Trophoblast cell (in vitro differentiated cells and primary cell): Measurements from ENCODE around the gene IGBP1.
A peak's percentile ranks its signal among the peaks of the same experiment; 100 is the strongest.

Source experiments
- DNase-seq, 2 donors: peaks; one replicate each; pipeline ENCODE4 v3.0.0-alpha.2; 2016
- H2AFZ ChIP-seq: 2 replicates; pipeline ENCODE4 v1.6.1; 2013; ENCODE audit warnings: low read length, moderate library complexity, mild to moderate bottlenecking; ENCODE audit not compliant: insufficient read depth, poor library complexity
- H2AK5ac ChIP-seq: 2 replicates; pipeline ENCODE4 v1.6.1; 2013; ENCODE audit warnings: mild to moderate bottlenecking, low read length
- H2BK120ac ChIP-seq: 2 replicates; pipeline ENCODE4 v1.6.1; 2013; ENCODE audit warnings: low read length, mild to moderate bottlenecking, moderate library complexity; ENCODE audit not compliant: insufficient read depth, poor library complexity
- H2BK12ac ChIP-seq: 2 replicates; pipeline ENCODE4 v1.6.1; 2013; ENCODE audit warnings: mild to moderate bottlenecking, low read length, moderate library complexity
- H2BK5ac ChIP-seq: 2 replicates; pipeline ENCODE4 v1.6.1; 2013; ENCODE audit warnings: low read length, low read depth, moderate library complexity, mild to moderate bottlenecking; ENCODE audit not compliant: poor library complexity
- H3K14ac ChIP-seq: 2 replicates; pipeline ENCODE4 v1.6.1; 2013; ENCODE audit warnings: mild to moderate bottlenecking, low read length
- H3K18ac ChIP-seq: 2 replicates; pipeline ENCODE4 v1.6.1; 2013; ENCODE audit warnings: mild to moderate bottlenecking, low read length
- H3K23ac ChIP-seq: 2 replicates; pipeline ENCODE4 v1.6.1; 2013; ENCODE audit warnings: low read length
- H3K27ac ChIP-seq: 2 replicates; pipeline ENCODE4 v1.5.1; 2013; ENCODE audit warnings: low read depth, mild to moderate bottlenecking, inconsistent platforms, low read length, moderate library complexity
- H3K27me3 ChIP-seq: 2 replicates; pipeline ENCODE4 v1.6.1; 2013; ENCODE audit warnings: inconsistent platforms, mild to moderate bottlenecking, low read length, moderate library complexity; ENCODE audit not compliant: insufficient read depth
- H3K36me3 ChIP-seq, 2 experiments: 1 replicate in 1 of 2; 2 replicates in 1 of 2; pipeline ENCODE4 v1.6.1; 2013; ENCODE audit warnings: low read length in 2 of 2, mild to moderate bottlenecking in 2 of 2, moderate library complexity in 1 of 2; ENCODE audit not compliant: insufficient read depth in 2 of 2, control insufficient read depth in 1 of 2
- H3K4ac ChIP-seq: 2 replicates; pipeline ENCODE4 v1.6.1; 2013; ENCODE audit warnings: low read depth, mild to moderate bottlenecking, low read length, moderate library complexity
- H3K4me1 ChIP-seq, 2 experiments: 1 replicate in 1 of 2; 2 replicates in 1 of 2; pipeline ENCODE4 v1.6.1; 2013; ENCODE audit warnings: low read length in 2 of 2, mild to moderate bottlenecking in 2 of 2, moderate library complexity in 1 of 2; ENCODE audit not compliant: insufficient read depth in 2 of 2, control insufficient read depth in 1 of 2
- H3K4me2 ChIP-seq: 2 replicates; pipeline ENCODE4 v1.6.1; 2013; ENCODE audit warnings: inconsistent platforms, mild to moderate bottlenecking, low read length, moderate library complexity
- H3K4me3 ChIP-seq: 2 replicates; pipeline ENCODE4 v1.5.1; 2013; ENCODE audit warnings: mild to moderate bottlenecking, low read depth, low read length, inconsistent platforms
- H3K79me1 ChIP-seq: one replicate; pipeline ENCODE4 v1.6.1; 2013; ENCODE audit warnings: low read length
- H3K79me2 ChIP-seq: 2 replicates; pipeline ENCODE4 v1.6.1; 2013; ENCODE audit warnings: low read length, mild to moderate bottlenecking; ENCODE audit not compliant: control insufficient read depth, insufficient read depth, poor library complexity
- H3K9ac ChIP-seq: 2 replicates; pipeline ENCODE4 v1.6.1; 2013; ENCODE audit warnings: mild to moderate bottlenecking, low read length
- H3K9me3 ChIP-seq: 2 replicates; pipeline ENCODE4 v1.6.1; 2013; ENCODE audit warnings: low read depth, mild to moderate bottlenecking, control low read depth, inconsistent platforms, low read length; ENCODE audit not compliant: insufficient read depth
- H4K12ac ChIP-seq: 2 replicates; pipeline ENCODE4 v1.6.1; 2013; ENCODE audit warnings: low read depth, mild to moderate bottlenecking, low read length, moderate library complexity
- H4K8ac ChIP-seq: 2 replicates; pipeline ENCODE4 v1.6.1; 2013; ENCODE audit warnings: low read depth, mild to moderate bottlenecking, low read length, moderate library complexity
- H4K91ac ChIP-seq: one replicate; pipeline ENCODE4 v1.6.1; 2013; ENCODE audit warnings: low read depth, mild to moderate bottlenecking, low read length, moderate library complexity
- WGBS: extraction: QIAGEN DNeasy Blood & Tissue Kit; methylation state at CpG from one replicate; pipeline ENCODE4 v1.1.7; 2013; ENCODE audit warnings: missing lambda C conversion rate; ENCODE audit not compliant: insufficient read length, insufficient coverage; ENCODE audit errors: extremely low coverage; 5-methylcytosine and 5-hydroxymethylcytosine counted together

The IGBP1 gene

DNA sequence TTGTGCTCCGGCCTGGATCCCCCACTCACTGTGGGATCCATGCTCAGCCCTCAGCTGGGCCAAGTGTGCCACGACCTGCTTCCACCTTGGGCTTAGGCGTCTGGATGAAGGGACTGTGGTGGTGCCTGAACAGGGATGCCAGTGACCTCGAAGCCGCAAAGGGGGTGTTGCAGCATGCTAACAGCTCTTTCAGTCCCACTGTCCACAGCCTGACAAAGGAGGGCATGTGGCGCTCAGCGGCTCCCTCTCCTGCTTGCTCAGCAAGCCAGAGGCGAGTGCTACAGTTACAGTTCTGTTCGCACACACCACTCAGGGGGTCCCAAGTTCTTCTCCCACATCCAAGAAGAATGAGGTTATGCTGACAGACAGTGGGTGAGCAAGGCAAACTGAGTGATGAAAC, 5.2 kb upstream of the IGBP1 start:
- no peak overlapping the region for H2BK120ac ChIP-seq
- H3K27ac ChIP-seq: no peak overlapping the region
- H3K27me3 ChIP-seq: no peaks in the 10 kb centered on the region
- no peak for DNase-seq
- no peaks in the 10 kb centered on the region for H3K79me1 ChIP-seq
- H3K4me1 ChIP-seq: no peaks in the 10 kb centered on the region
- no peak overlapping the region for H4K12ac ChIP-seq
- no peak overlapping the region for H3K23ac ChIP-seq
- no peak overlapping the region for H3K14ac ChIP-seq
- no peak overlapping the region for H2BK5ac ChIP-seq
- WGBS: no CpG with 5 or more reads among the region's 9 CpGs
- no peak overlapping the region for H2BK12ac ChIP-seq
- H3K4me2 ChIP-seq: no peak overlapping the region
- H3K4me3 ChIP-seq: no peak overlapping the region
- no peak overlapping the region for H4K91ac ChIP-seq
- H3K4ac ChIP-seq: no peak overlapping the region
- H3K36me3 ChIP-seq: no peaks in the 10 kb centered on the region
- H2AK5ac ChIP-seq: no peak overlapping the region
- no peaks in the 10 kb centered on the region for H3K79me2 ChIP-seq
- no peak overlapping the region for H2AFZ ChIP-seq
- no peaks in the 10 kb centered on the region for H3K9me3 ChIP-seq
- H3K18ac ChIP-seq: no peak overlapping the region
- H4K8ac ChIP-seq: no peak overlapping the region
- no peak overlapping the region for H3K9ac ChIP-seq

DNA sequence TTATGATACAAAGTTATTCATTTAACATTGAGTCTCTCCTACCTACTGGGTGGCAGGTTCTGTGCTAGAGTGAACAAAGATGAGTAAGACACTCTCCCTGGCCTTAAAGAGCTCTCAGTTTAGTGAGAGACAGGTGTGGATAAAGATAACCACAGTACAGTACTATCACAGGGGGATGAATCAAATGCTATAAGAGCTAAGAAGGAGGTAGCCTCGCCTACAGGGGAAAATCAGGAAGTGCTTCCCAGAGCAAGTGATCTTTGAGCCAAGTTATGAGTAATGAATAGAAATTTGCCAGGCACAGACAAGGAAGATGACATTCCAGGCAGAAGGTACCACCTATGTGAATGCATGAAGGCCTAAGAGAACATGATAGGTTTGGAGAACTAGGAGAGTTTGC, 3.4 kb upstream of the IGBP1 start:
- H3K79me1 ChIP-seq: no peaks in the 10 kb centered on the region

DNA sequence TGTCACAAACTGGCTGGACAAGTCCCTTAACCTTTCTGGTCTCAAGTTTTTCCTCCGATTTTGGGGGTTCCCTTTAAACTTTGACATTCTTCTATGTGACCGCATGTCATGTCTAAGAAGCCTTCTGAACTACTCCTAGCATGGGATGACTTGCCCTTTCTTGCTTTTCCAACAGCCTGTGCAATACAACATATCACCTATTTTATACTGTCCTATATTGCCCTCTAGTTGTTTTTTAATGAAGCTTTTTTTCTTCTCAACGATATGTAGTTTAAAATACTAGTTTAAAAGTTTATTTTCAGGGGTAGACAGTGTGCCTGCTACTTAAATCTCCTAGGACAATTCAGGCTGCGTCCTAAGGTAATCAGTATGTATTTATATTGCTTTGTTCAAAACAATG, 1.0 kb upstream of the IGBP1 start:
- H4K91ac ChIP-seq: no peak overlapping the region
- no peak overlapping the region for H2AFZ ChIP-seq
- H4K8ac ChIP-seq: no peak overlapping the region
- H3K27ac ChIP-seq: no peak overlapping the region
- H3K4me2 ChIP-seq: no peak overlapping the region
- H3K36me3 ChIP-seq: peaks cover 0 to 6% of the 10 kb centered on the region in 2 experiments
- no peak overlapping the region for H3K4ac ChIP-seq
- no peak overlapping the region for H3K9ac ChIP-seq
- no peaks in the 10 kb centered on the region for H3K9me3 ChIP-seq
- H3K79me2 ChIP-seq: no peaks in the 10 kb centered on the region
- no peak overlapping the region for H3K4me3 ChIP-seq
- no CpG with 5 or more reads among the region's 4 CpGs for WGBS
- no peaks in the 10 kb centered on the region for H3K79me1 ChIP-seq
- H3K27me3 ChIP-seq: no peaks in the 10 kb centered on the region
- H4K12ac ChIP-seq: no peak overlapping the region
- no peak overlapping the region for H2BK5ac ChIP-seq
- no peak overlapping the region for H3K23ac ChIP-seq
- no peak overlapping the region for H3K18ac ChIP-seq
- no peak overlapping the region for H2BK120ac ChIP-seq
- H2BK12ac ChIP-seq: no peak overlapping the region
- no peak for DNase-seq
- H3K14ac ChIP-seq: no peak overlapping the region
- H2AK5ac ChIP-seq: no peak overlapping the region
- H3K4me1 ChIP-seq: peaks cover 0 to 6% of the 10 kb centered on the region in 2 experiments

More for the DNA sequence above, 3.4 kb upstream of the IGBP1 start:
- Histone ChIP-seq H2BK12ac (no peak overlapping the region), H2BK120ac (no peak overlapping the region), H3K27me3 (no peaks in the 10 kb centered on the region), H3K9ac (no peak overlapping the region), H3K4me2 (no peak overlapping the region), H3K4me1 (peaks cover 0 to 6% of the 10 kb centered on the region in 2 experiments), H3K4me3 (no peak overlapping the region), H3K23ac (no peak overlapping the region), H3K79me2 (no peaks in the 10 kb centered on the region), H3K9me3 (no peaks in the 10 kb centered on the region), H4K91ac (no peak overlapping the region), H2BK5ac (no peak overlapping the region), H4K12ac (no peak overlapping the region), H3K18ac (no peak overlapping the region), H3K4ac (no peak overlapping the region), H3K27ac (no peak overlapping the region), H2AK5ac (no peak overlapping the region), H3K36me3 (no peaks in the 10 kb centered on the region), H4K8ac (no peak overlapping the region), H3K14ac (no peak overlapping the region), H2AFZ (no peak overlapping the region)
- DNase-seq: no peak
- WGBS: no CpG with 5 or more reads among the region's 1 CpG

DNA sequence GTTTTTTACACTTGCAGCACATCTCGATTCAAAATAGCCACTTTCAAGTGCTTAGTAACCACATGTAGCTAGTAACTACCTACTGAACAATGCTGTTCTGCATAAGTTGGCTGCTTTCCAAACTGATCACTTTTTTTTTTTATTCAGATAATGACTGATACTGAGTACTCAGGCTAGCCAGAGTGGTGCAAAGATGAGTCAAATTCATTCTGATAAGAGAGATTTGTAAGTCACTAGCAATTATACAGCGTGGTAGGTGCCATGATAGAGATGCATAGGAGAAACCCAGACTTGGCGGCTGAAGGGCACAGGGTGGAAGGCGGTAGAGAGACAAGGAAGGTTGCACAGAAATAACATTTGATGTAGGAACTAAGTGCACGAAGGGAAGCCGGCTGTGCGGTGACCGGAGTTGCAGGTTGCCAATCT, 357 bp upstream of the IGBP1 start:
- peak overlapping the region; percentile 58 for H4K12ac ChIP-seq
- H2AK5ac ChIP-seq: no peak overlapping the region
- no peak for DNase-seq
- no peak overlapping the region for H2BK5ac ChIP-seq
- peaks cover 0 to 6% of the 10 kb centered on the region in 2 experiments for H3K4me1 ChIP-seq
- H3K36me3 ChIP-seq: peaks cover 0 to 6% of the 10 kb centered on the region in 2 experiments
- peak overlapping the region; percentile 77 for H3K4me3 ChIP-seq
- no peaks in the 10 kb centered on the region for H3K9me3 ChIP-seq
- no peak overlapping the region for H3K9ac ChIP-seq
- no peak overlapping the region for H2BK120ac ChIP-seq
- no CpG with 5 or more reads among the region's 8 CpGs for WGBS
- peak overlapping the region; percentile 76 for H4K8ac ChIP-seq
- H3K23ac ChIP-seq: no peak overlapping the region
- no peaks in the 10 kb centered on the region for H3K27me3 ChIP-seq
- H3K14ac ChIP-seq: no peak overlapping the region
- H3K4ac ChIP-seq: no peak overlapping the region
- H3K79me1 ChIP-seq: no peaks in the 10 kb centered on the region
- H3K79me2 ChIP-seq: no peaks in the 10 kb centered on the region
- H4K91ac ChIP-seq: no peak overlapping the region
- peak overlapping the region; percentile 94 for H3K4me2 ChIP-seq
- H2AFZ ChIP-seq: no peak overlapping the region
- H3K18ac ChIP-seq: no peak overlapping the region
- no peak overlapping the region for H3K27ac ChIP-seq
- no peak overlapping the region for H2BK12ac ChIP-seq
